ENCODE measurements around the gene HAO2.

The HAO2 gene

DNA sequence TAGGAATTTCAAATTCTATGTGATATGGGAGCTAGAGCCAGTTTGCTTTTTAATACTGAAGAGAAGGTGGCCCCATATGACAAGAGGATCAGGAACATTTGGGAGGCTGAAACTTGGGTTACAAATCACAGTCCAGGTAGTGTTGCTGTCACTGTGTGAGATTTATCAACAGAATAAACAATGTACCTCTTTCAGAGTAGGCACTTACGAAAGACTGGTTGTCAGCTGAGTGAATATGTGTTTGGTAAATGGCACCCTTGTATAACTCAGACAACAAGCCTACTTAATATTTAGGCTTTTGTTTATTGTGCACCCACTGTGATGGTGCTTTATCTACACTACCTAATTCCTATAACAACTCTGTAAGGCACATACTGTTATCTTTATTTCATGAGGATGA is 7.4 kb upstream of the HAO2 start:
- Histone ChIP-seq H3K4me3 (ENCODE audit: insufficient read length, low read depth) (no peak overlapping the region), H3K4me1 (ENCODE audit: insufficient read depth, insufficient read length) (peaks cover 3% of the 10 kb centered on the region), H3K9ac (ENCODE audit: insufficient read length, low read depth) (no peak overlapping the region), H3K27me3 (ENCODE audit: insufficient read depth, insufficient read length) (no peaks in the 10 kb centered on the region), H3K36me3 (ENCODE audit: insufficient read depth, insufficient read length, low read length) (no peaks in the 10 kb centered on the region), H3K9me3 (ENCODE audit: insufficient read depth, low read length) (peaks cover 11% of the 10 kb centered on the region)
- TF ChIP-seq YY1 (IDR thresholded peaks at IDR 0.05; ENCODE audit: insufficient read depth, insufficient read length) (no peak), ZNF274 (IDR thresholded peaks at IDR 0.05; ENCODE audit: low read depth, low read length) (no peak), SUZ12 (IDR thresholded peaks at IDR 0.05; ENCODE audit: extremely low read depth, insufficient read depth, insufficient read length) (no peak)
- no peak for DNase-seq (ENCODE audit: low read depth, low spot score)

DNA sequence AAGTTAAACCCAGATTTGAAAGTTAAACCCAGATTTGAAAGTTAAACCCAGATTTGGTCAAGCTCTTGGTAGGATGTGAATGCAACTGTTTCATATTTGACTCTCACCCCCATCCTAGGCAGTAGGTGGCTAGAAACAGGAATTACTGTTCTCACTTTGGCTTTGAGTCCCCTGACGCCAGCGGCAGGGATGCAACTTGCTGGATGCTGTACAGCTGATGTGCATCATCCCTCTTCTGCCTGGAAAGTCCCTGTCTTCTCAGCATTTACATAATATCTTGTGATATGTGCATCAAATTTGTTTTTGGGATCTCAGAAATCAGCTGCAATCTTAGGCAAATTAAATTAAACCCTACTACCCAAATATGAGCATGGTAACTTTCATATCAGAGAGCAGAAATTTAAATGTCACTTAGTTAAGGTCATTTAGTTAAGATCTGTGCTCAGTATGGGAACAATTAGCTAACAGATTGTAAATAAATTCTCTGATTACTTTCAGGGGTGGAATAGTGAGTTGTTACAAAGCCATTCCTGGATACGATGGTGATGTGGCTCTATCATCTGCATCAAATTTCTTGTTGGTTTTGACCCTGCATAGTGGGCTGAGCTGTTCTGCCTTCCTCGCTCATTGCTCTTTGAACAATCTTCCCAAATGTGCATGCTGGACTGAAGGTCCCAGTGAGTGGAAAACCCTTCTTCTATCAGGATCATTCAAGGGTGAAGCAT is 6.8 kb upstream of the HAO2 start:
- no peaks in the 10 kb centered on the region for H3K27me3 ChIP-seq (ENCODE audit: insufficient read depth, insufficient read length)
- no peak for DNase-seq (ENCODE audit: low read depth, low spot score)
- no peak overlapping the region for H3K4me3 ChIP-seq (ENCODE audit: insufficient read length, low read depth)
- H3K36me3 ChIP-seq (ENCODE audit: insufficient read depth, insufficient read length, low read length): no peaks in the 10 kb centered on the region
- TF ChIP-seq ZNF274 (IDR thresholded peaks at IDR 0.05; ENCODE audit: low read depth, low read length) (no peak), YY1 (IDR thresholded peaks at IDR 0.05; ENCODE audit: insufficient read depth, insufficient read length) (no peak), SUZ12 (IDR thresholded peaks at IDR 0.05; ENCODE audit: extremely low read depth, insufficient read depth, insufficient read length) (no peak)
- peaks cover 3% of the 10 kb centered on the region for H3K4me1 ChIP-seq (ENCODE audit: insufficient read depth, insufficient read length)
- peaks cover 5% of the 10 kb centered on the region for H3K9me3 ChIP-seq (ENCODE audit: insufficient read depth, low read length)
- no peak overlapping the region for H3K9ac ChIP-seq (ENCODE audit: insufficient read length, low read depth)

DNA sequence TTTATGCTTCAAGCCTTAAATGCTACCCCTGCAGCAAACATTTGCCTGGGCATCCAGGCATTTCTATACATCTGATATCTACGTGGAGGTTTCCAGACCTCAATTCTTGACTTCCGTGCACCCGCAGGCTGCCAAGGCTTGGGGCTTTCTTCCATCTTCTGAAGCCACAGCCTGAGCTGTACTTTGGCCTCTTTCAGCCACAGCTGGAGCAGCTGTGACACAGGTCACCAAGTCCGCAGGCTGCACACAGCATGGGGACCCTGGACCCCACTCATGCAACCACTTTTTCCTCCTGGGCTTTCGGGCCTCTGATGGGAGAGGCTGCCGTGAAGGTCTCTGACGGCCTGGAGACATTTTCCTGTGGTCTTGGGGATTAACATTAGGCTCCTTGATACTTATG is 5.4 kb upstream of the HAO2 start:
- Histone ChIP-seq H3K4me1 (ENCODE audit: insufficient read depth, insufficient read length) (peaks cover 3% of the 10 kb centered on the region), H3K9ac (ENCODE audit: insufficient read length, low read depth) (no peak overlapping the region), H3K4me3 (ENCODE audit: insufficient read length, low read depth) (no peak overlapping the region), H3K9me3 (ENCODE audit: insufficient read depth, low read length) (no peaks in the 10 kb centered on the region), H3K27me3 (ENCODE audit: insufficient read depth, insufficient read length) (no peaks in the 10 kb centered on the region), H3K36me3 (ENCODE audit: insufficient read depth, insufficient read length, low read length) (no peaks in the 10 kb centered on the region)
- no peak for TF ChIP-seq ZNF274 (IDR thresholded peaks at IDR 0.05; ENCODE audit: low read depth, low read length)
- no peak for TF ChIP-seq SUZ12 (IDR thresholded peaks at IDR 0.05; ENCODE audit: extremely low read depth, insufficient read depth, insufficient read length)
- TF ChIP-seq YY1 (IDR thresholded peaks at IDR 0.05; ENCODE audit: insufficient read depth, insufficient read length): no peak
- no peak for DNase-seq (ENCODE audit: low read depth, low spot score)

DNA sequence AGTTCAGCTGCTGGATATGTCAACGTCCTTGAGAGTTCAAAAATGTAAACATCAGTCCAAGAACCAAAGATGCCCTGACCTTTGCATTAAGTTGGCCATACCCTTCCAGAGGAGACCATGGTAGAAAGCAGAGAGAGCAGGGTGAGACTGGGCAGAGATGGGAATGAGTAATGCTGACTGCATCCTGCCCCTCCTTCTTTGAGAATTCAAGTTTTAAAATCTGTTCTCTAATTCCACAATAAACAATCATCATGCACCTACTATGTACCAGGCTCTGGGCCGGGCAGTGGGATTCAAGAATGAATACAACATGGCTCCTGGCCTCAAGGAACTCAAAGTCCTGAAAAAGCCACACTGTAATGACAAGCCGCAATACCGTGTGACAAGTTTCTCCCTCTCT is 3.9 kb upstream of the HAO2 start:
- no peaks in the 10 kb centered on the region for H3K36me3 ChIP-seq (ENCODE audit: insufficient read depth, insufficient read length, low read length)
- peaks cover 3% of the 10 kb centered on the region for H3K4me1 ChIP-seq (ENCODE audit: insufficient read depth, insufficient read length)
- H3K27me3 ChIP-seq (ENCODE audit: insufficient read depth, insufficient read length): no peaks in the 10 kb centered on the region
- no peak overlapping the region for H3K4me3 ChIP-seq (ENCODE audit: insufficient read length, low read depth)
- no peak overlapping the region for H3K9ac ChIP-seq (ENCODE audit: insufficient read length, low read depth)
- H3K9me3 ChIP-seq (ENCODE audit: insufficient read depth, low read length): no peaks in the 10 kb centered on the region
- TF ChIP-seq SUZ12 (IDR thresholded peaks at IDR 0.05; ENCODE audit: extremely low read depth, insufficient read depth, insufficient read length) (no peak), ZNF274 (IDR thresholded peaks at IDR 0.05; ENCODE audit: low read depth, low read length) (no peak), YY1 (IDR thresholded peaks at IDR 0.05; ENCODE audit: insufficient read depth, insufficient read length) (no peak)
- no peak for DNase-seq (ENCODE audit: low read depth, low spot score)

DNA sequence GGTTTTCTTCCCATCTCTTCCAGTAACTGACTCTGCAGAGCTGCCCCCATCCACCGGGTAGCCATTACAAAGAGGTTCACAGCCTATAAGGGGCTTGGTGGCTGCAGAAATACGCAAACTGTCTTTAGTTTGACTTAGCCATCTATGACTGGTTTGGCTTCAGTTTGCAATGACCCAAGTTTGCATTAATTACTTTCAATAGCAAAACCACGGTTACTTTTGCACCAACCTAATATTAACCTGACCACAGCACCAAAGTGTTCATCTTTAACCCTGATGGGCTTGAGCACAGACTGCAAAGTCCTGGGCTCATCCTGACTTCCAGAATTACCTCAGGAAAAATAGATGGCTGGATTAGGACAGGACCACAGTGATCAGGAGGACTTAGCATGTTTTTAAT is 2.2 kb upstream of the HAO2 start:
- DNase-seq (ENCODE audit: low read depth, low spot score): no peak
- TF ChIP-seq YY1 (IDR thresholded peaks at IDR 0.05; ENCODE audit: insufficient read depth, insufficient read length) (no peak), ZNF274 (IDR thresholded peaks at IDR 0.05; ENCODE audit: low read depth, low read length) (no peak), SUZ12 (IDR thresholded peaks at IDR 0.05; ENCODE audit: extremely low read depth, insufficient read depth, insufficient read length) (no peak)
- Histone ChIP-seq H3K4me3 (ENCODE audit: insufficient read length, low read depth) (no peak overlapping the region), H3K27me3 (ENCODE audit: insufficient read depth, insufficient read length) (no peaks in the 10 kb centered on the region), H3K9me3 (ENCODE audit: insufficient read depth, low read length) (no peaks in the 10 kb centered on the region), H3K4me1 (ENCODE audit: insufficient read depth, insufficient read length) (peaks cover 3% of the 10 kb centered on the region), H3K9ac (ENCODE audit: insufficient read length, low read depth) (no peak overlapping the region), H3K36me3 (ENCODE audit: insufficient read depth, insufficient read length, low read length) (no peaks in the 10 kb centered on the region)

DNA sequence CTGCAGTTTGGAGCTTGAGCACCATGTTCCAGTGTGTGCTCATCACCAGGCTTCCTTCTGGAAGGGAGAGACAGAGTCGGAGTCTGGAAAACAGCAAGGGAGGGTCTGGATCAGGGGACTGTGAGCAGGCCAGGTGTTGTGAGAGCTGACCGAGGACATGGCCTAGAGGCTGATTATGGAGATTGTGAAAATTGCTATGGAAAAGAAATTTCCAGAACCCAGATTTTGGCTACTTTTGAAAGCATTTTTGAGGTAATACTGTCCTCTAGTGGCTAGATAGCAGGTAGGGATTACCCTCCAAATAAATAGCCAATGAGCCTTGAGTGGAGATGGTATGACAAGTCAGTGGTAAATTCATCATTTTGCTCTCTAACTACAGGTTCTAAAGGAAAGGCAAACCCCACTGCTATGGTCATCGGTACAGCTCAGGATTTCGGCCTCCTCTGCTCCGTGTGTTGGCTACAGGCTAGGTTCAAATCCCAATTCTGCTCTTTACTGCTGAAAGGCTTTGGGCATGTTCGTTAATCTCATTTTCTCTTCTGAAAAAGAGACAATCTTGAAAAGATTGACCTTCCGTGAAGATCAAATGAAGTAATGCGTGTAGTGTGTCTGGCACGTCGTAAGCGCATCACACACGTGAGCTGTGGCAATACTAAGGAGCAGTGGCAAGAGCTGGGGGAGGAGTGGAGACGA is 1.0 kb upstream of the HAO2 start:
- peaks cover 3% of the 10 kb centered on the region for H3K4me1 ChIP-seq (ENCODE audit: insufficient read depth, insufficient read length)
- DNase-seq (ENCODE audit: low read depth, low spot score): peak; percentile 32

DNA sequence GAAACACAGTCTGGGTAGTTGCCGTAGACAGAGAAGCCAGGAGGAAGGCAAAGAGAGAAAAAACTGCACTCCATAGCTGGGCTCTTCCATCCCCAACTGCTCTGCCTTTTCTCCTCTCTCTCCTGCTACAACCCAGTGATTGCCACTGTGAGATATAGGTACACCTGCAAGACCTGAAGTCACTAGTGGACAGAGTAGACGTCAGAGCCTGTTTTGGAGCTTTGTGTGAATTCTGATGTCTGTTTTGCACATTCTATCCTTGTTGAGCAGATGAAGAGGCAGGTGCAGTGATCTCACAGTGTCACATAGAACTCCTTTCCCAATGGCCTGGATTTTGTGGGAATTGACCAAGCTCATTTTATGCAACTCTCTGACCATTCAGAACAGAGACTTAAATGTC is 2.2 kb downstream of the HAO2 start:
- TF ChIP-seq SUZ12 (IDR thresholded peaks at IDR 0.05; ENCODE audit: extremely low read depth, insufficient read depth, insufficient read length) (no peak), YY1 (IDR thresholded peaks at IDR 0.05; ENCODE audit: insufficient read depth, insufficient read length) (no peak), ZNF274 (IDR thresholded peaks at IDR 0.05; ENCODE audit: low read depth, low read length) (no peak)
- no peaks in the 10 kb centered on the region for H3K4me1 ChIP-seq (ENCODE audit: insufficient read depth, insufficient read length)

More for the DNA sequence above, 1.0 kb upstream of the HAO2 start:
- TF ChIP-seq YY1 (IDR thresholded peaks at IDR 0.05; ENCODE audit: insufficient read depth, insufficient read length) (no peak), SUZ12 (IDR thresholded peaks at IDR 0.05; ENCODE audit: extremely low read depth, insufficient read depth, insufficient read length) (no peak), ZNF274 (IDR thresholded peaks at IDR 0.05; ENCODE audit: low read depth, low read length) (no peak)
- H3K27me3 ChIP-seq (ENCODE audit: insufficient read depth, insufficient read length): no peaks in the 10 kb centered on the region
- no peaks in the 10 kb centered on the region for H3K9me3 ChIP-seq (ENCODE audit: insufficient read depth, low read length)
- H3K36me3 ChIP-seq (ENCODE audit: insufficient read depth, insufficient read length, low read length): no peaks in the 10 kb centered on the region
- H3K4me3 ChIP-seq (ENCODE audit: insufficient read length, low read depth): no peak overlapping the region
- no peak overlapping the region for H3K9ac ChIP-seq (ENCODE audit: insufficient read length, low read depth)

More for the DNA sequence above, 2.2 kb downstream of the HAO2 start:
- Histone ChIP-seq H3K9ac (ENCODE audit: insufficient read length, low read depth) (no peak overlapping the region), H3K9me3 (ENCODE audit: insufficient read depth, low read length) (no peaks in the 10 kb centered on the region), H3K27me3 (ENCODE audit: insufficient read depth, insufficient read length) (no peaks in the 10 kb centered on the region), H3K4me3 (ENCODE audit: insufficient read length, low read depth) (no peak overlapping the region), H3K36me3 (ENCODE audit: insufficient read depth, insufficient read length, low read length) (no peaks in the 10 kb centered on the region)
- DNase-seq (ENCODE audit: low read depth, low spot score): no peak
